HCT116 (cell line): ENCODE data around the gene IMMP2L.

ENCODE experiments used
- EZH2 ChIP-seq: fragments of 200-600 bp; sonication (generic); IDR thresholded peaks from 2 replicates; pipeline ENCODE4 v1.6.1; 2017; ENCODE audit warnings: antibody characterized with exemption, mixed run types
- POLR2AphosphoS5 ChIP-seq: IDR thresholded peaks from 2 replicates; pipeline ENCODE4 v1.6.1; 2011; ENCODE audit warnings: mild to moderate bottlenecking, low read depth, low read length, moderate library complexity
- SIN3A ChIP-seq: IDR thresholded peaks from 2 replicates; pipeline ENCODE4 v1.6.1; 2012; ENCODE audit warnings: low read depth
- TF ChIP-seq, protein P1 (sequence below): IDR thresholded peaks from 2 replicates; pipeline ENCODE4 v1.6.1; 2012; ENCODE audit warnings: low read depth
- TF ChIP-seq, protein P2 (sequence below), 3 experiments: fragments of 200-600 bp in 1 of 3; sonication (generic) in 1 of 3; IDR thresholded peaks in 2 of 3; conservative IDR thresholded peaks in 1 of 3; 2 replicates each; pipeline ENCODE4 v1.5.1; 2012 to 2017; ENCODE audit warnings: low read depth in 2 of 3, low read length in 2 of 3, antibody characterized with exemption in 1 of 3, borderline replicate concordance in 1 of 3, control low read depth in 1 of 3, mild to moderate bottlenecking in 1 of 3, mixed read lengths in 1 of 3, mixed run types in 1 of 3, moderate library complexity in 1 of 3; ENCODE audit not compliant: insufficient read depth in 1 of 3

DNA sequence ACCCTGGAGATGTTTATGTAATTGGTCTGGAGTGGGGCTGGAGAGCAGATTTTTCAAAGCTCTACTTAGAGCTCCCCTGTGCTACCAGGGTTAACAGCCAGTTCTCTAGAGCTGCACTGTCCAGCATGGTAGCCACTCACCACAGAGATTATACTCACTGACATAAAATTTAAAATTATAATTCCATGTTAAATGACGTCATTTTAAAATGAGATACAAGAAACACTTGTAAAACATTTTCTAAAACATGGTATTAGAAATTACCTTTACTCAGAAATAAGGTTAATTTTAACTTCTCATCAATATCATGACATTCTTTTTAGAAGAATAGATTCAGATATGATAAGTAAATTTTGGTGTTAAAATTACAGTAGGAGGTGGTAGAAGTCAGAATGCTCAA, 777.5 kb downstream of the IMMP2L start:
- no peak for TF ChIP-seq POLR2AphosphoS5
- TF ChIP-seq, protein P1, sequence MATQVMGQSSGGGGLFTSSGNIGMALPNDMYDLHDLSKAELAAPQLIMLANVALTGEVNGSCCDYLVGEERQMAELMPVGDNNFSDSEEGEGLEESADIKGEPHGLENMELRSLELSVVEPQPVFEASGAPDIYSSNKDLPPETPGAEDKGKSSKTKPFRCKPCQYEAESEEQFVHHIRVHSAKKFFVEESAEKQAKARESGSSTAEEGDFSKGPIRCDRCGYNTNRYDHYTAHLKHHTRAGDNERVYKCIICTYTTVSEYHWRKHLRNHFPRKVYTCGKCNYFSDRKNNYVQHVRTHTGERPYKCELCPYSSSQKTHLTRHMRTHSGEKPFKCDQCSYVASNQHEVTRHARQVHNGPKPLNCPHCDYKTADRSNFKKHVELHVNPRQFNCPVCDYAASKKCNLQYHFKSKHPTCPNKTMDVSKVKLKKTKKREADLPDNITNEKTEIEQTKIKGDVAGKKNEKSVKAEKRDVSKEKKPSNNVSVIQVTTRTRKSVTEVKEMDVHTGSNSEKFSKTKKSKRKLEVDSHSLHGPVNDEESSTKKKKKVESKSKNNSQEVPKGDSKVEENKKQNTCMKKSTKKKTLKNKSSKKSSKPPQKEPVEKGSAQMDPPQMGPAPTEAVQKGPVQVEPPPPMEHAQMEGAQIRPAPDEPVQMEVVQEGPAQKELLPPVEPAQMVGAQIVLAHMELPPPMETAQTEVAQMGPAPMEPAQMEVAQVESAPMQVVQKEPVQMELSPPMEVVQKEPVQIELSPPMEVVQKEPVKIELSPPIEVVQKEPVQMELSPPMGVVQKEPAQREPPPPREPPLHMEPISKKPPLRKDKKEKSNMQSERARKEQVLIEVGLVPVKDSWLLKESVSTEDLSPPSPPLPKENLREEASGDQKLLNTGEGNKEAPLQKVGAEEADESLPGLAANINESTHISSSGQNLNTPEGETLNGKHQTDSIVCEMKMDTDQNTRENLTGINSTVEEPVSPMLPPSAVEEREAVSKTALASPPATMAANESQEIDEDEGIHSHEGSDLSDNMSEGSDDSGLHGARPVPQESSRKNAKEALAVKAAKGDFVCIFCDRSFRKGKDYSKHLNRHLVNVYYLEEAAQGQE: no peak
- TF ChIP-seq, protein P2, sequence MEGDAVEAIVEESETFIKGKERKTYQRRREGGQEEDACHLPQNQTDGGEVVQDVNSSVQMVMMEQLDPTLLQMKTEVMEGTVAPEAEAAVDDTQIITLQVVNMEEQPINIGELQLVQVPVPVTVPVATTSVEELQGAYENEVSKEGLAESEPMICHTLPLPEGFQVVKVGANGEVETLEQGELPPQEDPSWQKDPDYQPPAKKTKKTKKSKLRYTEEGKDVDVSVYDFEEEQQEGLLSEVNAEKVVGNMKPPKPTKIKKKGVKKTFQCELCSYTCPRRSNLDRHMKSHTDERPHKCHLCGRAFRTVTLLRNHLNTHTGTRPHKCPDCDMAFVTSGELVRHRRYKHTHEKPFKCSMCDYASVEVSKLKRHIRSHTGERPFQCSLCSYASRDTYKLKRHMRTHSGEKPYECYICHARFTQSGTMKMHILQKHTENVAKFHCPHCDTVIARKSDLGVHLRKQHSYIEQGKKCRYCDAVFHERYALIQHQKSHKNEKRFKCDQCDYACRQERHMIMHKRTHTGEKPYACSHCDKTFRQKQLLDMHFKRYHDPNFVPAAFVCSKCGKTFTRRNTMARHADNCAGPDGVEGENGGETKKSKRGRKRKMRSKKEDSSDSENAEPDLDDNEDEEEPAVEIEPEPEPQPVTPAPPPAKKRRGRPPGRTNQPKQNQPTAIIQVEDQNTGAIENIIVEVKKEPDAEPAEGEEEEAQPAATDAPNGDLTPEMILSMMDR (IDR thresholded peaks at IDR 0.05 in 2 of 3, conservative IDR thresholded peaks at IDR 0.05 in 1 of 3; ENCODE audit: borderline replicate concordance in 1 of 3, insufficient read depth in 1 of 3, low read depth in 2 of 3, low read length in 2 of 3): no peak
- TF ChIP-seq SIN3A: no peak
- no peak for TF ChIP-seq EZH2
